HepG2 (cell line): ENCODE measurements around the gene SPATA33. TPM values are rescaled to one million over a fixed set of nuclear protein-coding genes. Genes with fewer than 3 reads are reported as not detected.

Experiments
- DZIP1 ChIP-seq: sonication (generic); formaldehyde crosslinking; IDR thresholded peaks from 2 replicates; pipeline ENCODE4 v1.5.0; 2020; ENCODE audit warnings: mild to moderate bottlenecking, missing genetic modification reagents
- FOXK2 ChIP-seq: fragments of 450-650 bp; IDR thresholded peaks from 2 replicates; pipeline ENCODE4 v1.6.1; 2016
- KMT2A ChIP-seq: sonication (generic); formaldehyde crosslinking; IDR thresholded peaks from 2 replicates; pipeline ENCODE4 v1.4.0; 2020; ENCODE audit warnings: missing genetic modification reagents
- MAFK ChIP-seq, 2 experiments: IDR thresholded peaks in 1 of 2; conservative IDR thresholded peaks in 1 of 2; 2 replicates each; pipeline ENCODE4 v1.6.1; 2011; ENCODE audit warnings: improper control_type of control experiment in 2 of 2, low read length in 2 of 2
- PLRG1 ChIP-seq: fragments of 450-650 bp; conservative IDR thresholded peaks from 2 replicates; pipeline ENCODE4 v1.6.1; 2016
- PPARG ChIP-seq: conservative IDR thresholded peaks from 2 replicates; pipeline ENCODE4 v1.6.1; 2016; ENCODE audit warnings: missing biosample characterization, missing genetic modification reagents
- SALL2 ChIP-seq: sonication (generic); formaldehyde crosslinking; IDR thresholded peaks from 2 replicates; pipeline ENCODE4 v1.8.1; 2023; ENCODE audit warnings: mild to moderate bottlenecking, missing genetic modification reagents, inconsistent platforms
- SKIL ChIP-seq: sonication (generic); formaldehyde crosslinking; IDR thresholded peaks from 2 replicates; pipeline ENCODE4 v1.8.0; 2022; ENCODE audit warnings: missing genetic modification reagents, mild to moderate bottlenecking, moderate library complexity, borderline replicate concordance
- ZFY ChIP-seq: sonication (generic); formaldehyde crosslinking; IDR thresholded peaks from 2 replicates; pipeline ENCODE4 v1.4.0; 2020; ENCODE audit warnings: missing genetic modification reagents
- ZNF230 ChIP-seq: sonication (generic); formaldehyde crosslinking; IDR thresholded peaks from 2 replicates; pipeline ENCODE4 v1.4.0; 2020; ENCODE audit warnings: mild to moderate bottlenecking, missing genetic modification reagents
- ZNF256 ChIP-seq: sonication (generic); formaldehyde crosslinking; conservative IDR thresholded peaks from 2 replicates; pipeline ENCODE4 v1.4.0; 2020; ENCODE audit warnings: missing genetic modification reagents
- ZNF335 ChIP-seq: sonication (generic); formaldehyde crosslinking; IDR thresholded peaks from 2 replicates; pipeline ENCODE4 v1.4.0; 2020; ENCODE audit warnings: missing genetic modification reagents
- ZNF34 ChIP-seq: sonication (generic); formaldehyde crosslinking; IDR thresholded peaks from 2 replicates; pipeline ENCODE4 v1.4.0; 2020; ENCODE audit warnings: mild to moderate bottlenecking, missing genetic modification reagents, borderline replicate concordance
- ZNF44 ChIP-seq: sonication (generic); formaldehyde crosslinking; IDR thresholded peaks from 2 replicates; pipeline ENCODE4 v1.5.1; 2020; ENCODE audit warnings: mild to moderate bottlenecking, missing genetic modification reagents
- ZNF572 ChIP-seq: sonication (generic); formaldehyde crosslinking; IDR thresholded peaks from 2 replicates; pipeline ENCODE4 v1.5.1; 2020; ENCODE audit warnings: mild to moderate bottlenecking, missing genetic modification reagents
- ZNF598 ChIP-seq: sonication (generic); formaldehyde crosslinking; IDR thresholded peaks from 2 replicates; pipeline ENCODE4 v1.5.1; 2020; ENCODE audit warnings: mild to moderate bottlenecking, missing genetic modification reagents, borderline replicate concordance
- ZNF691 ChIP-seq: sonication (generic); formaldehyde crosslinking; IDR thresholded peaks from 2 replicates; pipeline ENCODE4 v1.4.0; 2020; ENCODE audit warnings: missing genetic modification reagents, low read depth, mild to moderate bottlenecking, borderline replicate concordance
- ZNF749 ChIP-seq: sonication (generic); formaldehyde crosslinking; IDR thresholded peaks from 2 replicates; pipeline ENCODE4 v1.8.0; 2022; ENCODE audit warnings: mild to moderate bottlenecking, missing genetic modification reagents, moderate library complexity, borderline replicate concordance
- ZUFSP ChIP-seq: sonication (generic); formaldehyde crosslinking; IDR thresholded peaks from 2 replicates; pipeline ENCODE4 v1.9.0; 2021; ENCODE audit warnings: missing genetic modification reagents, mild to moderate bottlenecking, borderline replicate concordance
- polyA plus RNA-seq, 8 experiments: library from polyadenylated mRNA; depleted of rRNA in 3 of 8; stranded (reverse) in 7 of 8; unstranded in 1 of 8; fragments of >200 nt; fragmentation: Illumina TruSeq in 4 of 8; extraction: Trizol in 4 of 8; gene quantifications; 2 replicates each; pipeline versions ENCODE4 v1.2.1 to v1.2.3, GENCODE V29; 2011 to 2016; ENCODE audit warnings: low read depth in 4 of 8, missing spikeins in 1 of 8, mixed read lengths in 1 of 8; ENCODE audit not compliant: insufficient read depth in 1 of 8
- total RNA-seq, 5 experiments: library from RNA; depleted of rRNA; stranded (reverse); fragments of >200 nt; fragmentation: Illumina TruSeq; extraction: Trizol; gene quantifications; 2 replicates each; pipeline ENCODE4 v1.2.3, GENCODE V29; 2016; ENCODE audit warnings: low read depth in 1 of 5
- TF ChIP-seq, protein P1 (sequence below): sonication (generic); formaldehyde crosslinking; conservative IDR thresholded peaks from 2 replicates; pipeline ENCODE4 v1.8.0; 2022; ENCODE audit warnings: low read depth, missing genetic modification reagents

Gene SPATA33
- total and polyA plus RNA-seq, 2 of the 13 experiments (the other 11 are each of a cell fraction or from before 2014, with no cell fraction given): 5.7 to 11.0 TPM

DNA sequence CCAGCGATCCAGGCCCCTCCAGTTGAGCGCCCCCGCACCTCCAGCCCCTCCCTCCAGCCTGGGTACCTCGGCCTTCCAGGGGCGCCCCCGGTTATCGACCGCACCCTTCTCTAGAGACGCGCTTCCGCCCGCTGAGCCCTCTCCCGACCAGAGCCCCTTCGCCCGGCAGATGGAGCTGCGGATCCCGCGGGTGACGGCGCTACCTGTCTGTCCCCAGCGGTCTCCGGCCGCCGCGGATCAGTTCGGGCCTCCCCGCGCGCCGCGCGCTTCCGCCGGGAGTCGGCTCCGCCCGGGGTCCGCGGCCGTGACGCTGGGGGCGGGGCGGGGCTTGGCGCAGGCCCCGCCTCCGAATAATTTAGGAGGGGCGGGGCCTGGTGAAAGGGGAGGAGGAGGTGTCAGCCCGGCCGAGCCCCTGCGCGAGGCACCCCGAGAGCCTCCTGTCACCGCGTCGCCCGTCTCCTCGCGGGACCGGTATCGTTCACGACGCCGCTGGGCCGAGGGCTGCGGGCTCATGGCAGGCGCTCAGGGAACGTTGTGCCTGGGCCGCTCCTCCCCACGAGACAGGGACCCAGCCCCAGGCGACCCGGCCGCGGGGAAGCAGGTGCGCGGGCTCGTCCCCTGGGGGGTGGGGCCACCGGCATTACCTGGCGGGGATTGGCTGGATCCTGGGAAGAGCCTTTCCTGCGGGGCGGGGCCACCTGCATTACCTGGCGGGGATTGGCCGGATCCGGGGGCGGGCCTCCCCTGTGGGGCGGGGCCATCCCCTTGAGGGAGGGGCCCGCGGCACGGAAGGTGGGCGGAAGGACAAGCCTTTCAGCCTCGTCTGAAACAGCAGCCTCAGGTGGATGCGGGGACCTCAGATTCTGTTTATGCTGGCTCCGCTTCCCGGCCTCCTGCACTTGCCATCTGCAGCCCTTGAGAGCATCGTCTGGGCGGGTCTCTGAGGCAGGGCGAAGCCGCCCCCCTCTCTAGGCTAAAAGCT, 44.1 kb downstream of the SPATA33 start, which contains the start of gene SPATA2L (continued):
- TF ChIP-seq SKIL (no peak; the same call in 1 of the 2 replicates), PLRG1 (no peak), KMT2A (CRISPR knock-in tag) (0 out of 2 replicates have a peak, but pooled peaks have one; percentile 68), ZNF598 (peak; percentile 83; the same call in 1 of the 2 replicates), ZNF335 (CRISPR knock-in tag) (no peak), ZNF691 (no peak; the same call in 1 of the 2 replicates), ZFY (CRISPR knock-in tag) (peak; percentile 83), SALL2 (CRISPR knock-in tag) (peak; percentile 85), ZNF230 (CRISPR knock-in tag) (peak; percentile 90), ZNF256 (CRISPR knock-in tag) (0 out of 2 replicates have a peak, but pooled peaks have one; percentile 50), ZNF44 (no peak), MAFK (conservative IDR thresholded peaks at IDR 0.05 in 1 of 2, IDR thresholded peaks at IDR 0.05 in 1 of 2; ENCODE audit: low read length in 2 of 2) (no peak), ZNF749 (CRISPR knock-in tag) (peak; percentile 75), ZNF34 (no peak), ZNF572 (CRISPR knock-in tag) (no peak), FOXK2 (no peak), ZUFSP (CRISPR knock-in tag) (no peak), DZIP1 (CRISPR knock-in tag) (no peak), PPARG (CRISPR knock-in tag) (no peak)
- TF ChIP-seq, protein P1, sequence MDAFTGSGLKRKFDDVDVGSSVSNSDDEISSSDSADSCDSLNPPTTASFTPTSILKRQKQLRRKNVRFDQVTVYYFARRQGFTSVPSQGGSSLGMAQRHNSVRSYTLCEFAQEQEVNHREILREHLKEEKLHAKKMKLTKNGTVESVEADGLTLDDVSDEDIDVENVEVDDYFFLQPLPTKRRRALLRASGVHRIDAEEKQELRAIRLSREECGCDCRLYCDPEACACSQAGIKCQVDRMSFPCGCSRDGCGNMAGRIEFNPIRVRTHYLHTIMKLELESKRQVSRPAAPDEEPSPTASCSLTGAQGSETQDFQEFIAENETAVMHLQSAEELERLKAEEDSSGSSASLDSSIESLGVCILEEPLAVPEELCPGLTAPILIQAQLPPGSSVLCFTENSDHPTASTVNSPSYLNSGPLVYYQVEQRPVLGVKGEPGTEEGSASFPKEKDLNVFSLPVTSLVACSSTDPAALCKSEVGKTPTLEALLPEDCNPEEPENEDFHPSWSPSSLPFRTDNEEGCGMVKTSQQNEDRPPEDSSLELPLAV (CRISPR knock-in tag): no peak
